OCI-LY3 (cell line): ENCODE results near the gene ZMAT3.

ENCODE experiments used
- EZH2phosphoT487 ChIP-seq: fragments of 200-600 bp; shearing (Covaris generic); IDR thresholded peaks from 2 replicates; pipeline ENCODE4 v1.6.1; 2018; ENCODE audit warnings: antibody characterized with exemption, mixed run types, low read depth
- TF ChIP-seq, protein P1 (sequence below): fragments of 200-600, 300-600 bp; sonication (generic); IDR thresholded peaks from 2 replicates; pipeline ENCODE4 v1.5.1; 2014; ENCODE audit warnings: antibody characterized with exemption, low read length, low read depth

DNA sequence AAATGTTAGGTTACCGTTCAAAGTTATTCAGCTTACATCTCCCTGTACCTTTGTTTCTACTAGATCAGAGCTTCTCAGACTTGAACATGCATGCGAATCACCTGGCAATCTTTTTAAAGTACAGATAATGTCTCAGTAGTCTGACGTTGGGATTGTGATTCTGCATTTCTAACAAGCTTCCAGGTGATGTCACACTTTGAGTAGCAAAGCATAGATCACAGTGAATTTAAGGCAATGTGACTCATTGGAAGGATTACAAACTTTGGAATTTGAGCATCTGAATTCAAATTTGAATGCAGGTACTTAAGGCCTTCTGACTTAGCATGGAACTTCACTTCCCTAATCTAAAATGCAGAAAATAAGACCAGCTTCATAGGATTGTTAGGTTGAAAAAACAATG lies 10.8 kb upstream of the ZMAT3 start:
- TF ChIP-seq, protein P1, sequence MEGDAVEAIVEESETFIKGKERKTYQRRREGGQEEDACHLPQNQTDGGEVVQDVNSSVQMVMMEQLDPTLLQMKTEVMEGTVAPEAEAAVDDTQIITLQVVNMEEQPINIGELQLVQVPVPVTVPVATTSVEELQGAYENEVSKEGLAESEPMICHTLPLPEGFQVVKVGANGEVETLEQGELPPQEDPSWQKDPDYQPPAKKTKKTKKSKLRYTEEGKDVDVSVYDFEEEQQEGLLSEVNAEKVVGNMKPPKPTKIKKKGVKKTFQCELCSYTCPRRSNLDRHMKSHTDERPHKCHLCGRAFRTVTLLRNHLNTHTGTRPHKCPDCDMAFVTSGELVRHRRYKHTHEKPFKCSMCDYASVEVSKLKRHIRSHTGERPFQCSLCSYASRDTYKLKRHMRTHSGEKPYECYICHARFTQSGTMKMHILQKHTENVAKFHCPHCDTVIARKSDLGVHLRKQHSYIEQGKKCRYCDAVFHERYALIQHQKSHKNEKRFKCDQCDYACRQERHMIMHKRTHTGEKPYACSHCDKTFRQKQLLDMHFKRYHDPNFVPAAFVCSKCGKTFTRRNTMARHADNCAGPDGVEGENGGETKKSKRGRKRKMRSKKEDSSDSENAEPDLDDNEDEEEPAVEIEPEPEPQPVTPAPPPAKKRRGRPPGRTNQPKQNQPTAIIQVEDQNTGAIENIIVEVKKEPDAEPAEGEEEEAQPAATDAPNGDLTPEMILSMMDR = no peak
- TF ChIP-seq EZH2phosphoT487 = no peak
